KBM-7 (cell line): ENCODE measurements around the gene A3GALT2.

Experiments
- DNase-seq: peaks from one replicate; pipeline ENCODE4 v3.0.0-alpha.2; 2015
- in situ Hi-C: fragments of 300-500 bp; cut with MboI; formaldehyde crosslinking; loops from 2 replicates; pipeline ENCODE4 v1.14.3; 2020; ENCODE audit warnings: low sequenced_read_pairs, low pct_unique_long_range_greater_than_20kb, mixed read lengths

Gene A3GALT2

DNA sequence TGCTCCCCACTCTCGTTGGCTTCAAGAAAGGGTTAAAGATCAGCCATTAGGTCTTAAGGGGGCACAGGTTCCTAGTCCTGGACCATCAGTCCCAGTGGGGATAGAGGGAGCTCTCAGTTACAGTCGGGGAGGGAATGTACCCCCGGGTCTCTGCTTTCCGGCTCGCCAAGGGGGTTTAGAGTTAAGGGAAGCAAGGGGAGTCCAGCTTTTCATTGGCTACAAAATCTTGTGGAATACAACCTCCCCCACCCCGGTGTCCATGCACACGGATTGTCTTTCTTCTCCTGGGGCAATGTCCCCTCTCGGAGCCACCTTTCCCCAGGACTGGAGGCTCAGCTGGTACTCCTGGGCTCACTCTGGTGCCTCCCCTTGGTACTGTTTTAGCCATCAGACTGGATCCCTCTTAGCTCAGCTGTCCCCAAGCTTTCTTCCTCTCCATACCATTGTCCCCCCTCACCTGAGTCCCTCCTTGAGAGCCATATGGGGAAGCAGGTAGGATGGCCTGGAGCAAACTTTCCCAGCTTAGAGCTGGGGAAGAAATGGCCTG, at the start of gene A3GALT2:
TSS of gene A3GALT2 (minus strand) at position 480 of the 547 bp plus-strand sequence. CDS start at position 480, 0 bp downstream.
- in situ Hi-C loops, result no loop called here
- no peak for DNase-seq

GRCh38 chr1:33370301-33370700, 49.4 kb upstream of the A3GALT2 start:
- DNase-seq, result no peak
- in situ Hi-C loops, result no loop called here

DNA sequence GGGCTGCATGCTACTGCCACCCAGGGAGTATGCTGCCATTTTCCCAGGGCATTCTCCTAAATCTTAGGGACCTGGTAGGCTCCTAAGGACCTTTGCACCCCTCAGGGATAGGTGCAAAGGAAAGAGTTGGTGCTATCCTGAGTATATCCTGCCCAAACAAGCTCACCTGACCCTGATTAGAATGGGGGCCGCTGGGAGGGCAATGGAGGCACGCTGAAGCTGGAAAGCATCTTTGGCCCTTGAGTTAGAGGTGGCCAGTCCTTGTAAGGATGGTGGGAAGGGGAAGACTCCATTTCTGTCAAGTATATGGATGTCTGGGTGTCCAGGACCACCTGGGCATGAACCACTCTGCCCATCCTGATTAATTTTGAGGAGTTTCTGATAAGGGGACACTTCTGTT, 48.9 kb upstream of the A3GALT2 start:
- no peak for DNase-seq
- in situ Hi-C loops, result no loop called here

DNA sequence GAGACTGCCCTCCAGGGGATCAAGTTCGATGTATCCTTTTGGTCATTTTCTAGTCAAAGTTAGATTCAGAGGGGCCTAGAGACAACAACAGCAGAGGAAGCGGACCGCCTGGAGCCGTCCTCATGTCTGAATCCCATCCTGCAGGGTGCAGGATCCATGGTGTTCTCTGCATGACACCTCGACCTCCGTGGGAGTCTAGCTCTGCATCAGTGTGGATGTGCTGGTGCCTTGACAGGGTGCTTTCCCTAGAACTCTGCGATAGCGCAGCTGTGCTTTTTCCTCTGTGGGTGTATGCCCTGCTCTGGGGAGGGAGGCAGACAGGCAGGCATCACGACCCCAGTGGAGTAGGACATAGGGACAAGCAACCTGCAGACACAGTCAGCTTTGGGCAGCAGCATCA, 48.2 kb upstream of the A3GALT2 start:
- DNase-seq, result no peak
- in situ Hi-C loops, result no loop called here

DNA sequence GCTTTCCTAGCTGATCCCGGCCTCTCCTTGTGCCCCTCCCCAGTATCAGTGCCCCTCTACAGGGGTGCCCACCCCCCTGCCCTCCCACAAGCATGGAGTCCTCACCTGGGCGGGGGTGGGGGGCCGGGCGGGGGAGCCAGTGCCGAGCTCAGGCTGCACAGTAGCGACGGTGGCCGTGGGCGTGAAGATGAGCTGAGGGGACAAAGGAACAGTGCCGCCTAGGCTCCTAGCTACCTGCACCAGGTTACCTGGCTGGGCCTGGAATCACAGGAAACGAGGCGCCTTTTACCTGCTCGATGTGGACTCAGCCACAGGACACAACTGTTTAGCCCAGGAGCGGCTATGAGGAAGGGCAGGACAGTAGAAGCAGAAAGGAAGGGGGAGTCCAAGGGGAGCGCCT, 47.5 kb upstream of the A3GALT2 start:
- DNase-seq, result no peak
- in situ Hi-C loops, result no loop called here

DNA sequence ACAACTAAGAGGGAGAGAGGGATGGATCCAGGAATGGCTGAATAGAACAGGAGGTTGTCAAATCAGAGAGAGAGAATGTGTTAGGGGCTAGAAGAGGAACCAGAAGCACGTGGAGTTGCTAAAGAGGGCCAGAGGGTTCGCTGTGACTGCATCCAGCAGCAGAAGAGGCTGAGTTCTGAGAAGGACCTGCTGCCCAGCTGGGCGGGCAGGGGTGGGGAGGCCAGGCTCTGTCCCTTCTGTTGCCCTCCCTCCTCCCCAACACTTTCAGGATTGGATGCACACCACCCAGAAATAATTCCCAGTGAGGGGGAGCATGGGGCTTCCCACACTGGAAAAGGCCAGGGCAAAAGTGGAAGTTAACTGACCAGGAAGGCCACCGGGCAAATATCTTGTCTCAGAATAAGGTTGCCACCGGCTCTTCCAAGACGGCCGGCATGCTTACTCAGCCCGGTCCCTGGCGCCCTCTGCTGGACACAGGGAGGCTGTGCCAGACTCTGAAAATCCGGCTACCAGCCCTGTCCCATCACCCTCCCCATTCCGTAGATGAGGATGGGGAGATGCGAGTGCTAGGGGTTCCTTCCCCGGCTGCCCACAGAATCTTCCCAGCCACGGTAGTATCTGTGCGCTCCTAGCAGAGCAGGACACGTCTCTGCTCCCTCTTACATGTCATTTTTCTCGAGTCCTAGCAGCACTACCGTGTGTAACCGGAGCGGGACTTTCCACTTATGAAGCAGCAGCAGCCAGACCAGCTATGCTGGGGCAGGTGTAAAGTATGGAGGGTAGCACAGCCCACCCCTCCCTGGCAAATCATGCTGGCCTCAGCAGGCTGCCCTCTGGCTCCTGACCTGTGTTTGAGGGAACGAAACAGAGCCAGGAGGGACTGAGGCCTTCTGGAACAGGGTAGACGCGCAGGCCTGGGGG, 46.8 kb upstream of the A3GALT2 start:
- in situ Hi-C loops, result no loop called here
- peak; percentile 81 for DNase-seq

DNA sequence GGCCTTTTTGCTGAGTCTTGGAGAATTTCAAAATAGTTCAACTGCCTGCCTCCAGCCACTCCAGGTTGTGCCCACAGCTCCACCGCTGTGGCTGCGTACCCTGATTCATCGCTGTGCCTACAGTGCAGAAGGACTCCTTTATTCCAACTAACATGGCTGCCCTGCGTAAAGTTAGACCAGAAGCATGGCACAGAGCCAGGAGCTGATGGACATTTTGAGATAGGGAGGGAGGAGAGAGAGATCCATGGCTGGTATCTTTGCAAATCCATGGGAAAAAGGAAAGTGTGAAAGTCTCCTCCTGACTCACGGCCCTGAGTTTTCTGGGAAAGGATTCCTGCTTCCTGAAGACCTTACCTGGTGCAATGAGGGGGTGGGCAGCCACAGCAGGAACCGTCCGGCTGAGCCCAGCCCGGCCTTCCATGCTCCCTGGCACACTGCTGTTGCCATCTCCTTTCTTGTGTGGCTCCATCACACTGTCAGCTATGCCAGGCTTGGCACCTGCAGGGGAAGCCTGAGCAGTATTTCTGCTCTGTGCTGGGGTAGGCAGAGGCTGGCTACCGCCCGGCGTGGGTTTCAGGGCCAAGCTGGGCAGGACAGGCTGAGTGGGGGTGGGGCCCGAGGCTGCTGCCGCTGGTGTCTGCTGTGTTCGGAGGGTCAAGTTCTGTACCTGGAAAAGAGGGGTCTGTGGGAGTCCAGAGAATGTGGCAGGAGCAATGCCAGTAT, 46.0 kb upstream of the A3GALT2 start:
- DNase-seq, result no peak
- in situ Hi-C loops, result no loop called here

GRCh38 chr1:33365560-33365997, 44.7 kb upstream of the A3GALT2 start:
- in situ Hi-C loops, result no loop called here
- no peak for DNase-seq

DNA sequence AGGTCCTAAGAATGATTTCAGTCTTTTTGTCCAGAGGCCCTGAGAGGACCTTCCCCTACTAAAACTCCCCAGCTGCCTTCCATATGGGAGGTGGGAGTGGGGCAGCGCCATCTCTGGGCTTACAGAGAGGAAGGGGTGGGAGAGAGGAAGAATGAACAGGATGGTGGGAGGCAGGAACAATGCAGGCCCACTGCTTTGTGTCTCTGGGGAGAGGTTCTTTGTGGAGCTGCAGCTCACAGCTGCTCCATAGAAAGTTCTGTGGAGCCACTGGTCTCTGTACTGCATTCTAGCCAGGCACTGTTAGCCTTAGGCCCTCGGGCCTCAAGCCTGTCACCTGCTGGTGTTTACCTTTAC, 43.6 kb upstream of the A3GALT2 start:
- in situ Hi-C loops, result no loop called here

GRCh38 chr1:33363470-33363861, 42.6 kb upstream of the A3GALT2 start:
- no peak for DNase-seq
- in situ Hi-C loops, result no loop called here

More for the DNA sequence above, 43.6 kb upstream of the A3GALT2 start:
- no peak for DNase-seq

GRCh38 chr1:33363021-33363420, 42.1 kb upstream of the A3GALT2 start:
- no peak for DNase-seq

GRCh38 chr1:33361532-33362235, 40.8 kb upstream of the A3GALT2 start:
- peak; percentile 67 for DNase-seq
- in situ Hi-C loops, result no loop called here

More at GRCh38 chr1:33363021-33363420, 42.1 kb upstream of the A3GALT2 start:
- in situ Hi-C loops, result no loop called here

DNA sequence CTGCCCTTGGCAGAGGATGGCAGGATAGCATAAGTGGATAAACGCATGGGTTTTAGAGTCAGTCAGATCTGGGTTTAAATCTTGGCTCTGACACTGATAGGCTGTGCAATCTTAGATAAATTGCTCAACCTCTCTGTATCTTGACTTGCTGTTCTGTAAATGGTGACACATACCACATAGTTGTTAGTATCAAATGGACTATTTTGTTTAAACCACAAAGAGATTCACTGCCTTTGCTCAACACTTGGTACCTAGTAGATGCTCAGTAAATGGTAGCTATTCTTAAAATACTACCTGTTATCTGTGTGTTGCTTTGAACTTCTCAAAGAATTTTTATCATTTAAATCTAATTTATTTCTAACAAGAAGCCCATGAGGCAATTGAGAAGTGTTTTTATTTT, 39.5 kb upstream of the A3GALT2 start:
- DNase-seq, result no peak
- in situ Hi-C loops, result no loop called here

- in situ Hi-C loops, result no loop called here
Observed at GRCh38 chr1:33359931-33360330, 39.0 kb upstream of the A3GALT2 start.

DNA sequence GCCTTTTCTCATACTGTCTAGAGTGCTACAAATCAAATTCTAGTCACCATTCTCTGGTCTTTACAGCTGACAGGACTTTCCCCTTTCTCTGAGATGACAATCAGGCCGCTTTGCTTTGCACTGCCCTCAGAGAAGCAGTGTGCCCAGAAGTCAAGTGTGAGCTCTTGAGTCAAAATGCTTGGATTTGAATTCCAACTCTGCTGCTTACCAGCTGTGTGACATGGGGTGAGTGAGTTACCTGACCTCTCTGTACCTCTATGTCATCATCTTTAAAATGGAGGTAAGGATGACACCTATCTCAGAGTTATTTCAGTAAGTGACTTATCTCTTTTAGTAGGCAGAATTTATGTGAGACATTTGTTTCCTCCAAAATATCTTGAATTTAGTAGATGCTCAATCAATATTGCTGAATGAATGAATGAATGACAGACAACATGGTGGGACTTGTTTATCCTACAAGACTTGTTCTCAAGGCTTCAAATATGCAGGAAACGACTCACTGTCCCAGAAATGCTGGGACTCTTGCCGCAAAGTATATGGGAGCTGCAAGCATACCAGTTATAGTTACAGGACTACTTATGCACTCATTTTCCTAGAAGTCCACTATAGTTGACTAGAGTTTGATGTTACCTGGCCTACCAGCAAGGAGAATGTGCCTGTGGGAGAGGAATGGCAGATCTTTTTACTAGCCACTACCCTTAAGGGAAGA, 38.1 kb upstream of the A3GALT2 start:
- DNase-seq, result no peak
- in situ Hi-C loops, result no loop called here

More at GRCh38 chr1:33359931-33360330, 39.0 kb upstream of the A3GALT2 start:
- no peak for DNase-seq

DNA sequence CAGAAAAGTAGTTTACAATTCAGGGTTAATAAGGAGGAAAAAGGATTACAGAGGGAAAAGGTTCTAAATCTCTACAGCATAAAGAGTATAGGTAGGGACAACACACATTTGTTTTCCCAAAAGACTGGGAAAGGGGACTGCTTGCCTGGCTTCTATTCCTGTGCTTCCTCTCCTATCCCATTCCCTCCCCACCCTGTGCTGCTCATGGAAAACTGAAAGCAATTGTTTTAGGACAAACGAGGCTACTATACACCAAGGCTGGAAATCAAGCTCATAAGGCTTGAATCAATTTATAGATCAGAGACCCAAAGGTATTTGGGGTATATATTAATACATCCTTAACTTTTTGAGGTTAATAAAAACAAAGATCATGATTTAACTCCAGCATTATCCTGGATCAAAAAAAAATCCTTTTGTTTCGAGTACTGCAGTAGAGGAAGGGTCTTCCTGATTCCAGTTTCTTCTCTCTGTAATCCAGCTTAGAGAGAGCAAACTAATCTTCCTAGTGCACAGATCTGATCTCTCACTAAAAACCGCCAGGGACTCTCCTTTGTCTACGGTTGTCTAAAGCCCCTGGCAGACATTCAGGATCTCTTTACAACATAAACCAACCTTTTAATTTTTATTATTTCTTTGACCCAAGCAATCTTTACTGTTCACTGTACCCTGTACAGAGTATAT, 37.4 kb upstream of the A3GALT2 start:
- in situ Hi-C loops, result no loop called here
- no peak for DNase-seq

- in situ Hi-C loops, result no loop called here
- no peak for DNase-seq
Observed at GRCh38 chr1:33357099-33357498, 36.2 kb upstream of the A3GALT2 start.

- in situ Hi-C loops, result no loop called here
- DNase-seq, result no peak
Observed at GRCh38 chr1:33354707-33355316, 33.9 kb upstream of the A3GALT2 start.
